Measurements from ENCODE around the gene SERPINB4. TPM values are rescaled to one million over a fixed set of nuclear protein-coding genes. Genes with fewer than 3 reads are reported as not detected.

Gene SERPINB4
- total RNA-seq, 1 donor from 2014 or later, result not detected

DNA sequence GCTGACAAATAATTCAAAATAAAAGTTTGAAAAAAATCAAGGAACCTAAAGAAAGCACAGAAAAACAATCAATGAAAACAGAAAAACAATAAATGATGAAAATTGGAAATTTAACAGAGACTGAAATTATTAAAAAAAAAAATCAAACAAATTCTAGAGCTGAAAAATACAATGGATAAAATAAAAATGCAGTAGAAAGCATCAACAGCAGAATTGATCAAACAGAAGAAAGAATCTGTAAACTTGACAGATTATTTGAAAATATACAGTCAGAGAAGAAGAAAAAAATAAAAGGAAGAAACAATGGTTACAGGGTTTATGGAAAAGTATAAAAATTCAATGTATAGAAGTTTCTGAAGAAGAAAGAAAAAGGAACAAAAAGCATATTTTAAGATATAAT lies 16.2 kb downstream of the SERPINB4 start:
- no peak for DNase-seq (ENCODE audit: low read depth in 2 of 2)

DNA sequence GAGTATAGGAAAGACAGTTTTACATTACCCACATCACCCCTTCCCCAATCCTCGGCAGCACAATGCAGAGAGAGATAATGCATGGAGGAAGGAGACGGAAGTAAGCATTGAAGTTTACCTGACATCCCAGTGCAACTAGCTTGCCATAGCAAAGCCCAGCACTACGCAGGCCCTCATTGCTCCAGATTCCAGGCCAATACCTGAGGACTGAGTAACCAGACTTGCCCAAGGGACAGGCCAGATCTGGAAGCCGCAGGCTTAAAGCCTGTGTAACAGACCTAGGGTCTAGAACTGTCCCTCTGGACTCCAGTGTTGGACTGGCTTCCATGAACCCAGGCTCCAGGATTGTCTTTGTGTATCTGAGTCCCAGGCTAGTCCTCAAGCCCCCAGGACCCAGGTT lies 17.6 kb downstream of the SERPINB4 start:
- DNase-seq (ENCODE audit: low read depth in 2 of 2), result no peak

DNA sequence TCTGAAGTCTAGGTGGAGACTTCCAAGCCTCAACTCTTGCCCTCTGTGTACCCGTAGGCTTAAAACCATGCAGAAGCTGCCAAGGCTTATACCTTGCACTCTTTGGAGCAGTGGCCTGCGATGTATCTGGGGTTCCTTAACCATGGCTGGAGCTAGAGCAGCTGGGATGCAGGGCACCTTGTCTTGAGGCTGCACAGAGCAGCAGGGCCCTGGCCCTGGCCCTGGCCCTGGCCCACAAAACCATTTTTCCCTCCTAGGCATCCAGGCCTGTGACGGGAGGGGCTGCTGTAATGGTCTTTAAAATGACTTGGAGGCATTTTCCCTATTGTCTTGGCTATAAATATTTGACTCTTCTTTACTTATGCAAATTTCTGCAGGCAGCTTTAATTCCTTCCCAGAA lies 19.2 kb downstream of the SERPINB4 start:
- no peak for DNase-seq (ENCODE audit: low read depth in 2 of 2)

DNA sequence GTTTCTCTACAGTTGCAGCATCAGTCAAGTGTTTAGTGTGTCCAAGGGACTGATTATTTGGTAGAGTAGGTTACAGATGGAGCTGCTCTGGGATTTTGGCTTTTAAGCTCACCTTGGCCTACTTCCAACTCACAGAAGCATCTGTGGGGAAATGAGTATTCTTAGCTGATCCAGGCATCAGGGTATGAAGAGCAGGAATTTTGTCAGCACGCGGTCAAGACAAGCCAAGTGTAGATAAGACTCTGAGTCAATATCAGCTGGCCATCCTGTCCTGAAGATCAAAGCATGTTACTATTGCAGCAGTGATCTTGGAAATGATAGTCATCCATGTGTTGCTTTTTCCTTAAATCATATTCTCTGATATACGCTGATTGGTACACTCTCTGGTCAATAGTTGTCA lies 24.4 kb downstream of the SERPINB4 start:
- no peak for DNase-seq (ENCODE audit: low read depth in 2 of 2)

DNA sequence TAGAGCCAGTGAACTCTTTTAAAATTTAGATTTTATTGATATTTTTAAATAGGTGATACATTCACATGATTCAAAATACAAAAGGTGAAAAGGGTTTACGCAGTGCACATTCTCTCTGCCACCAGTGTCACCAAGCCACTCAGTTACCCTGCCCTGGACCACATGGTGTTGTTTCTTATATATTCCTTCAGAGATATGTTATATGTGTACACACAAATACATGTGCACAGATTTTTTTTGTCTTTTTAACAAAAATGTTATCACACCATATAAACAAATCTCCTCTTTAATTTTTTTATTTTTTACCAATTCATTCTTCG lies 26.2 kb downstream of the SERPINB4 start:
- DNase-seq (ENCODE audit: low read depth in 2 of 2), result no peak

DNA sequence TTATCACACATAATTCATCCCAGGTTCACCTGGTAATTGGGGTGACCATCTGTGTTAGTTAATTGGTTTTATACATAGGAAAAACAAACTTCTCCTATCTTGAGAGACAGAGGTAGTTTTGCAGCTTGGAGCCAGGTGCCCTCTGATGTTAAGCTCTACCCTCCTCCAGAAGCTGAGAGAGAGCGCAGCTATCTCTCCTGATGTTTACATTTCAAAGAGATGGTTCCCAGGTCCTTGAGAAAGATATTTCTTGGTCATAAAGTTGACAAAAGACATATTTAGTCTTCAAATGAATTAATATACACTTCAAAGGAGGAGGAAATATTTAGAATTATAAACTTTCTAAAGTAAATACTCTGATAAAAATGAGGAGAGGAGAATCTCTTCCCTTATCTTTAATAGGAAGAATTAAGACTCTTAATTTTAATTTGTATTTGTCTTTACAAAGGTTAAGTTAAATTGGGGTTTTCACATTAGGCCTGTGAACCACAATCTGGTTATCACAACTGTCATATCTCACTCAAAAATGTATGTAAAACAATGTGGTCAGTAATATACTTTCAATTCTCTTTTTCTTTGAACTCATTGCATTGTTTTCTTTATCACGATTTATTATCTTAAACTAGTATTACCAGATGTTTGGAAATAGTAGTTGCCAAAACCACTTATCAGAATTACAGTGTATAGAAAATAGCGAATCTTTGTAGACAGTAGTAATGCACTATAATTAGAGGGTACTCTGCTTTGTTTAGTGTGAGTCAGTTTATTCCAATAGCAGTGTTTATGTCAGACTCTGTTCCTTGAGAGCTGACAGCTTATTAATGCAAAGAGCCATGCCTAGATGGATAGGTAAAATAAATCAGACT lies 26.8 kb downstream of the SERPINB4 start:
- no peak for DNase-seq (ENCODE audit: low read depth in 2 of 2)

DNA sequence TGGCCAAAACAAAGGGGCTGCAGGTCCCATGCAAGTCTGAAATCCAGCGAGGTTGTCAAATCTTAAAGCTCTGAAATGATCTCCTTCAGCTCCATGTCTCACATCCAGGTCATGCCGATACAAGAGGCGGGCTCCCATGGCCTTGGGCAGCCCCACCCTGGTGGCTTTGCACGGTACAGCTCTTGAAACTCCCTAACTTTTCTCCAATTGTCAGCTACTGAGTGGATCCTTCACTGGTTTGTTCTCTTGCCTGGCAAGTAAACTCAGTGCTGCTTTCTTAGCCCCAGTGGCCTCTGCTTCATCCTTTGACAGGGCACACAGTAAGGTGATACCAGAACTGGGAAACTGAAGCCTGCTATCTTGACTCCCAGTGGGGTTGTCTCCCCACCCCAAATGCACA lies 30.6 kb downstream of the SERPINB4 start:
- no peak for DNase-seq (ENCODE audit: low read depth in 2 of 2)

DNA sequence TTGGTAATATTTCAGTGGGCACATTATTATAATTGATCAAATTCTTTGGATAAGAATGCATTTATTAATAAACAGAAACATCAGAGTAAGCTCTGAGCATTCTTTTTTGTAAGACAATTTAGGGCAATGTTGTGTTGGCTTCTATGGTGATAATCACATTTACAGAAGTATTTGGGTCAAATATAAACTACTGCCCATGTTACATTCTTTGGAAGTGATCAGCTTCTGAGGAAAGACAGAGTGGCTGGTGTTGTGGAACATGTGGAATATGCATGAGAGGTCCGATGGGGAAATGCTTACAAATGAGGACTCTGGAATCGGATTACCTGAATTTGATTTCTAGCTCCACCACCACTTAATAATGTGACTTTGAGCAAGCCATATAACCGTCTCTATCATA lies 37.5 kb downstream of the SERPINB4 start:
- no peak for DNase-seq (ENCODE audit: low read depth in 2 of 2)

DNA sequence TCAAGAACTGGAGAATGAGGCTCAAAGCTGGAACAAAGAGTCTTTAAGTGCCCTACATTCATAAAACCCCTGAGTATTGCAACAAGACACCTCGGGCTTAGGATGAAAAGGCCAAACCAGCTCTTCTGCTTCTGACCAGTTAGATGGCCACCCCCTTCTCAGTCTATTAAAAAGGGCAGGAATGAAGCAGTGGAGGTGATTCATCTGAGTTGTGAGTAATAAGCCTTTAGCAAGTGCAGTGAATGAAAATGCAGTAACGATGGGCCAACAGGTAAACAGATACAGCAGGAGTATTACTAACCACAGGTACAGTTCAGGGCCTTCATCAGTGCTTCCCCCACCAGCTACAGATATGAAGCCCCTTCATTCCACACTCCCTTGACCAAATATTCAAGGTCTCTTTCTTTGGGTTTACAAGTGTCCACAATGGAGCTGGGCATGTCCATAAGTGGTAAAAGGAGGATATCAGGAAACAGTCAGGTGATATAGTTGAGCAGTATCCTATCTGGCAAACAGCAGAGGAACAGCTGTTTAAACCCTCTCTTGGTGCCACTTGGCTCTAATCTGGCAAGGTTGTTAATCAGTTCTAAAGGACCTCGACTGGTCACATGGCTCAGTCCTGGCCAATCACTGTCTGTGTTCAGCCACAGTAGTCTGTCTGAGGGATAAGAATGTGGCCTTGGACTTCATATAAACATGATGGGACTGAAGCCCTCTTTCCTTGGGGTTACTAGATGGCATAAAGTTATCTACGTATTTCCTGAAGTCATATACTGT lies 39.1 kb downstream of the SERPINB4 start:
- no peak for DNase-seq (ENCODE audit: low read depth in 2 of 2)

DNA sequence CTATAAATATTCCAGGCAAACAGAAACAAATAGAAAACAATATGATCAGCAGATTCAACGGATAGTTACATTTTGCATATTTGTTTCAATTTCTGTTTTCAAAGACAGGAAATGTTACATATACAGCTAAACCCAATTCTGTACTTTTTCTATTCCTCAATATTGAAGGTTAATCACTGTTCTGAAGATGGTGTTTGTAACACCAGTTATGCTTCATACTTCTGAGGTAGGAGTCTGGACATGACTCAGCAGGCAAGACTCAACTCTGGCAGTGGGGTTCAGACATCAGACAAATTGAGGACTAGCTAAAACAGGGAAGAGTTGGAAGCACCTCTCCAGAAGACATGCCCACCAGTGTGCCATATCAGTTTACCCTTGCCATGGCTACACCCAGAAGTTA lies 40.3 kb downstream of the SERPINB4 start:
- DNase-seq (ENCODE audit: low read depth in 2 of 2), result no peak

DNA sequence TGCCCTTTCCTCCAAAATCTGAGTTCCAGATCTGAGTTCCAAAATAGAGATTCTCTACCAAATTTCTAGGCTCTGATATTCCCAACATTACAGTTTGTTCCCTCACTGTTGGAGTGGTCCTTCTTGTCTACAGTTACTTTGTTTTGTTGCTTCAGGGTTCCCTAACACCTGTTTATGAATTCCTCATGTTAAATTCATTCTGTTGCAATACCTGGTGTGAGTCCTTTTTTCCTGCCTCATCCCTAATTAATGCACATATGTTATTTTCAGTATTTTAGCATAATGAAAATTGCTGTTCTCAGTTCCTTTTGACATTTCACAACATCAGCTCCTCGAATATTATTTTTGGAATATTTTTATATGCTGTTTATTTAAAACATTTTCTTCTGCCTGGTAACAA lies 40.7 kb downstream of the SERPINB4 start:
- DNase-seq (ENCODE audit: low read depth in 2 of 2), result no peak

DNA sequence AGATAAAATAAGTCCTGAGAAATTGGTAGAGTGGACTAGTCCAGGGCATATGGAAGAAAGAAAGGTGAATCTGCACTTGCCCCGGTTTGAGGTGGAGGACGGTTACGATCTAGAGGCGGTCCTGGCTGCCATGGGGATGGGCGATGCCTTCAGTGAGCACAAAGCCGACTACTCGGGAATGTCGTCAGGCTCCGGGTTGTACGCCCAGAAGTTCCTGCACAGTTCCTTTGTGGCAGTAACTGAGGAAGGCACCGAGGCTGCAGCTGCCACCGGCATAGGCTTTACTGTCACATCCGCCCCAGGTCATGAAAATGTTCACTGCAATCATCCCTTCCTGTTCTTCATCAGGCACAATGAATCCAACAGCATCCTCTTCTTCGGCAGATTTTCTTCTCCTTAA lies 47.1 kb downstream of the SERPINB4 start:
- no peak for DNase-seq (ENCODE audit: low read depth in 2 of 2)

DNA sequence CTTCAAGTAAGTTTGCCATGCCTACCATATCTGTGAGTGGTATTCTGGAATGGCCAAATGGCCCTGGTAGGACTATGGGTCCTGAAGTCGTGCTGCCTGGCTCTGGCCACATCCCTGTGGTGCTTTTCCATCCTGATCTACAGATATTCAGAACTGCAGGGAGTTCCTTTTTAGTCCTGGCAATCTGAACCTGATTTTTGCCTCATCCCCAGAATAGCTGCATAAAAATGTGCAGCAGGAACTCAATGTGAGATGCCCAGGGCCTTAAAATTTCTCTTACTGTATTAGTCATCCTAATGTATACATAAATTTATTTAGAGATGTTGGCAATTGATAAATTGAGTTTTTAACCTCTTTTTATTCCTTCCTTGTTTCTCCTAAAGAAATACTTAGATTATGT lies 51.6 kb downstream of the SERPINB4 start:
- no peak for DNase-seq (ENCODE audit: low read depth in 2 of 2)

DNA sequence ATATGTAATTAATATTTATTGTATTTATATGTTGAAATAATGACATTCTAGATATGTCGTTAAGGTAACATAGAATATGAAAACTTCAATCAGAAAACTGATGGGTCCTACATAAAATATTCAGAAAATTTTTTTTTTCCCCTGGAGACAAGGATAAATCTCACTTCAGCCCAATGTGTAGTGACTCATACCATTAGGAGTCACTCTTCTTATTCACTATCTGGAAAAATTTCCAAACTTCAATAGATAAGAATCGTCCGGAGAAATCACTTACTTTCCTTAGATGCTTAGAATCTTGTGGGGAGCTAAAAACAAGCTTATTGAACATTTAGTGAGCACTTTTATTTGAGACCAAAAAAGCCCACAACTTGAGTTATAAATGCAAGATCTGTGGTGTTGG lies 52.3 kb downstream of the SERPINB4 start:
- DNase-seq (ENCODE audit: low read depth in 2 of 2), result no peak

DNA sequence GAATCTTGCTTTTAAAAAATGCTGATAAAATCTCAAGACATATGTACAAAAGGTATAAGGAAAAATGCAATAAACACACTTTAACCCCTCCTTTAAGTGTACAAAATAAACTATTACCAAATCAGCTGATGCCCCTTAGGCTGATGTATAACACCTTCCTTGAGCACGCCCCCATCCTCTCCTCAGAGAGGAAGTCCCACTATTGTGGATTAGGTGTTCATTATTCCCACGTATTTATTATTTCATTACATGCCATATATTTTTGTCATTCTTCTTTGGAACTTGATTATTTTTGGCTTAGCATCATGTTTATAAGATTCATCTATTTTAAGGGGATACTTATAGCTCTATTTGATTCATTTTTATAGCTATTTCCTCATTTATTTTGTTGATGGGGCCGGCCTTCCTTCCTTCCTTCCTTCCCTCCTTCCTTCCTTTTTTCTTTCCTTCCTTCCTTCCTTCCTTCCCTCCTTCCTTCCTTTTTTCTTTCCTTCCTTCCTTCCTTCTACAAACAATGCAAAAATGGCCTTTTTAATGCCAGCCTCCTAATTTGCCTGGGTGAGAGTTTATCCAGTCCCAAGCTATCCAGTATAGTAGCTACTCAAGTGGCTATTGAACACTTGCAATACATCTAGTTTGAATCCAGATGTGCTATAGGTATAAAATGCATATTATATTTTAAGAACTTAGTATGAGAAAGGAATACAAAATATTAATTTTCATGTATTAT lies 52.9 kb downstream of the SERPINB4 start:
- DNase-seq (ENCODE audit: low read depth in 2 of 2), result no peak

DNA sequence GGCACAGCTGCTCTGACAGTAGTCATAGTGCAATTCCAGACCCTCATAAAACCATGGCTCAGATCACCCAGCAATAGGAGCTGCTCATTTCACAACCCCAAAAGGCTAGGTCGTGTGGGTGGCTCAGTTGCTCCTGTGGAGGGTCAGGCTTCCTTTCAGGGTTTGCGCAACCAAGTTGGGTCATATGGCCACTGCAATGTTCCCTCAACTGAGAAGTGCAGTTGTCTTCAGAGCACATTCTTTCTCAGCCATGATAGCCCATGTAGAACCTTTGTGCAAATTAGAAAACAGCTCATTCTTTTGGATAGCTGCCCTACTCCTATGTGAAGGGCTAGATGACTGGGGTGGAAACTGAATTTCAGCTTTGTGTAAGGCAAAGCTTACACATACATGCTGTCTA lies 53.7 kb downstream of the SERPINB4 start:
- DNase-seq (ENCODE audit: low read depth in 2 of 2), result no peak

DNA sequence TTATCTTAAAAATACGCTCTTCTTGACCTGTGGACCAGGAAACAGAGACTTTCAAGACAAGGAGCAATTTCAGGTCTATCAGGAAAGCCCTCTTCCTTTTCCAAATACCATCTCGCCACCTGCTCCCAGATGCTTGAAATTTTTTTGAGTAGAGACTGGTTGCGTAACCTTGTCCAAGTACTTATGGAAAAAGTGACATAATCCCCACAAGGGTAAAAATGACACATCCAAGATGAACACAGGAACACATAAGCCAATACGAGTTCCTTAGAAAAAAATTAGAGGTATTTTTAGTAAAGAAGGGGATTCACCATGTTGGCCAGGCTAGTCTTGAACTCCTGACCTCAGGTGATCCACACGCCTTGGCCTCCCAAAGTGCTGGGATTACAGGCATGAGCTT lies 55.1 kb downstream of the SERPINB4 start:
- DNase-seq (ENCODE audit: low read depth in 2 of 2), result no peak

Other genes starting within 250 kb of the SERPINB4 start
- gene VPS4B, start 221.8 kb downstream of the SERPINB4 start, total RNA-seq, result 34.9 and 50.0 TPM in 2 replicates
- 0.22 TPM in 1 of 2 replicates, not detected in the other for gene SERPINB5, start 167.3 kb downstream of the SERPINB4 start, total RNA-seq
- gene SERPINB12, start 101.9 kb downstream of the SERPINB4 start, total RNA-seq, result not detected in 2 replicates
- not detected in 2 replicates for gene SERPINB13, start 56.9 kb downstream of the SERPINB4 start, total RNA-seq
- not detected in 2 replicates for gene SERPINB3, start 17.6 kb upstream of the SERPINB4 start, total RNA-seq
- gene SERPINB11, start 58.7 kb upstream of the SERPINB4 start, total RNA-seq, result not detected in 2 replicates
- gene SERPINB7, start 131.2 kb upstream of the SERPINB4 start, total RNA-seq, result 0.22 TPM in 1 of 2 replicates, not detected in the other
- 0.20 and 0.22 TPM in 2 replicates for gene SERPINB2, start 243.4 kb upstream of the SERPINB4 start, total RNA-seq

Measured in lung microvascular endothelial cell (primary cell).